NT2/D1 (cell line): ENCODE results near the gene RAB40B.

Experiments used
- YY1 ChIP-seq: IDR thresholded peaks from 2 replicates; pipeline ENCODE4 v1.6.1; 2011; ENCODE audit not compliant: insufficient read length, insufficient read depth
- ZNF274 ChIP-seq: IDR thresholded peaks from 2 replicates; pipeline ENCODE4 v1.6.1; 2011; ENCODE audit warnings: mild to moderate bottlenecking, low read depth, low read length

GRCh38 chr17:82670661-82671450, 27.6 kb downstream of the RAB40B start:
- TF ChIP-seq YY1: no peak
- TF ChIP-seq ZNF274: no peak
